Skeletal muscle satellite cell (primary cell): Measurements from ENCODE around the gene SNRPA.
"Not testable (repeated sequence)": the region's sequence is repeated elsewhere in the genome, so short reads cannot be mapped to it uniquely, and the experiment has no call there.

Experiments
- H3K27me3 ChIP-seq: 2 replicates; pipeline ENCODE4 v1.7.0; 2013; ENCODE audit warnings: low read length; ENCODE audit not compliant: control insufficient read depth, insufficient read depth
- H3K36me3 ChIP-seq: 2 replicates; pipeline ENCODE4 v1.7.0; 2013; ENCODE audit warnings: mild to moderate bottlenecking, control low read depth, low read length; ENCODE audit not compliant: insufficient read depth
- H3K4me1 ChIP-seq: 2 replicates; pipeline ENCODE4 v1.7.0; 2013; ENCODE audit warnings: low read length; ENCODE audit not compliant: control insufficient read depth, insufficient read depth
- H3K4me2 ChIP-seq: 2 replicates; pipeline ENCODE4 v1.7.0; 2013; ENCODE audit warnings: mild to moderate bottlenecking, low read length
- H3K4me3 ChIP-seq: 2 replicates; pipeline ENCODE4 v1.7.0; 2013; ENCODE audit warnings: low read length
- H3K9ac ChIP-seq: 2 replicates; pipeline ENCODE4 v1.7.0; 2013; ENCODE audit warnings: mild to moderate bottlenecking, low read depth, low read length, moderate library complexity
- H3K9me3 ChIP-seq: replicated peaks from 2 replicates; pipeline ENCODE4 v1.7.0; 2013; ENCODE audit warnings: mild to moderate bottlenecking, control low read depth, low read length

Gene SNRPA

DNA sequence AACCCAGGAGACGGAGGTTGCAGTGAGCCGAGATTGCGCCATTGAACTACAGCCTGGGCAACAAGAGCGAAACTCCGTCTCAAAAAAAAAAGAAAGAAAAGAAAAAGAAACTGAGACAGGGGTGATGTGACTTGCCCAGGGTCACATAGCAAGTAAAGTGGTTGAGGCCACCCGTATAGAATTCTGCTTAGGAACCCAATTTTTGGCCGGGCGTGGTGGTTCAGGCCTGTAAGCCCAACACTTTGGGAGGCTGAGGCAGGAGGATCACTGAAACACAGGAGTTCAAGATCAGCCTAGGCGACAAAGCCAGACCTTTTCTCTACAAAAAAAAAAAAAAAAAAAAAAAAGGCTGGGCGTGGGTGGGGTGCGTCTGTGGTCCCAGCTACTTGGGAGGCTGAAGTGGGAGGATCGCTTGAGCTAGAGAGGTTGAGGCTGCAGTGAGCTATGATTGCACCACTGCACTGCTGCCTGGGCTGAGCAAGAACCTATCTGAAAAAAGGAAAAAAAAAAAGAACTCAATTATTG lies 1.3 kb downstream of the SNRPA start:
- no peaks in the 10 kb centered on the region for H3K27me3 ChIP-seq
- peaks cover 29% of the 10 kb centered on the region for H3K4me1 ChIP-seq
- H3K9ac ChIP-seq = peak overlapping the region; percentile 96
- peaks cover 33% of the 10 kb centered on the region for H3K36me3 ChIP-seq
- H3K4me3 ChIP-seq = peak overlapping the region; percentile 90
- no peaks in the 10 kb centered on the region for H3K9me3 ChIP-seq
- peak overlapping the region; percentile 96 for H3K4me2 ChIP-seq

DNA sequence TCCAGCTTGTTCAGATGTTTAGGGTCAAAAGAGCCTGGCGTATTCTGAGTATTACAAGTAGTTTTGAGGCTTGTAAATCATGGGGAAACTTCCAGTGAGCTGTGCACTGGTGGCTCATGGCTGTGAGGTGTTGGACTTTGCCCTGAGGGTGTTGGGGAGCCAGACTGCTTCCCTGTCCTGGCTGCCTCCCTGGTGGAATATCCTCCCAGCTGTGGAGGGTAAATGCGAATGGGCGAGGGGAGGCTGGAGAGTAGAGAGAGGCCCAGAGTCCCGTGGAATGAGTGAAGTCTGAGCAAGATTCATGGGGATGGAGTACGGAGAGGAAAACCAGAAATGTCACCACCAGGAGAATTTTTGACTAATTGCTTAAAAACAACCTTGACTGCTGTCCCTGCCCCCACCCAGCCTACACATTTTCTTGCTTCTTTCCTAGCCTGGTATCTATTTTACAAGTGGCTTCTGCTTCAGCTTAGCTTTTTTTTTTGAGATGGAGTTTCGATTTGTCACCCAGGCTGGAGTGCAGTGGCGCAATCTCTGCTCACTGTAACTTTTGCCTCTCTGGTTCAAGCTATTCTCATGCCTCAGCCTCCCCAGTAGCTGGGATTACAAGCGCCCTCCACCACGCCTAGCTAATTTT lies 3.7 kb downstream of the SNRPA start:
- Histone ChIP-seq H3K36me3 (peaks cover 48% of the 10 kb centered on the region), H3K9me3 (no peaks in the 10 kb centered on the region), H3K9ac (no peak overlapping the region), H3K4me2 (peak overlapping the region; percentile 34), H3K4me3 (no peak overlapping the region), H3K27me3 (no peaks in the 10 kb centered on the region), H3K4me1 (peaks cover 23% of the 10 kb centered on the region)

DNA sequence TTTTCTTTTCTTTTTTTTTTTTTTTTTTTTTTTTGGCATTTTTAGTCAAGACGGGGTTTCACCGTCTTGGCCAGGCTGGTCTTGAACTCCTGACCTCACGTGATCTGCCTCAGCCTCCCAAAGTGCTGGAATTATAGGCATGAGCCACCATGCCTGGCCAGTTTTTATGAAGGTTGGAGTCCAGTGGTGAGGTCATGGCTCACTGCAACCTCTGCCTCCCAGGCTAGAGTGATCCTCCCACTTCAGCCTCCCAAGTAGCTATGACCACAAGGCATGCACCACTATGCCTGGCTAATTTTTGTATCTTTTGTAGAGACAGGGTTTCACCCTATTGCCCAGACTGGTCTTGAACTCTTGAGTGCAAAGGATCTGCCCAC lies 4.2 kb downstream of the SNRPA start:
- H3K9me3 ChIP-seq = no peaks in the 10 kb centered on the region
- H3K4me3 ChIP-seq = no peak overlapping the region
- peaks cover 53% of the 10 kb centered on the region for H3K36me3 ChIP-seq
- no peaks in the 10 kb centered on the region for H3K27me3 ChIP-seq
- H3K4me2 ChIP-seq = no peak overlapping the region
- peaks cover 18% of the 10 kb centered on the region for H3K4me1 ChIP-seq
- H3K9ac ChIP-seq = no peak overlapping the region

DNA sequence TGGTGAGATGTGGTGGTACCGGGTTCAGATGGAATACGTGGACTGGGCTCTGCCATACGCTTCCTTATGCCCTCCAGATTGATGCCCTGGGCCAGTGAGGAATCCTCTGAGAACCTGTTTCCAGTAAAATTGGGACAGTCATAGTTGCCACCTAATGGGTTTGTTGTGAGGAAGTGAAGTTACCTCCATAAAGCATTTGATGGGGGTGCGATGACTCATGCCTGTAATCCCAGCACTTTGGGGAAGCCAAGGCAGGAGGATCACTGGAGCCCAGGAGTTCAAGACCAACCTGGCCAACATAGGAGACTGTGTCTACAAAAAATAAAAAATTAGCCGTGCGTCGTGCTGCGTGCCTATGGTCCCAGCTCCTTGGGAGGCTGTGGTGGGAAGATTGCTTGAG lies 4.8 kb downstream of the SNRPA start:
- Histone ChIP-seq H3K27me3 (no peaks in the 10 kb centered on the region), H3K4me3 (no peak overlapping the region), H3K9ac (no peak overlapping the region), H3K36me3 (peaks cover 59% of the 10 kb centered on the region), H3K9me3 (no peaks in the 10 kb centered on the region), H3K4me1 (peaks cover 18% of the 10 kb centered on the region), H3K4me2 (no peak overlapping the region)

DNA sequence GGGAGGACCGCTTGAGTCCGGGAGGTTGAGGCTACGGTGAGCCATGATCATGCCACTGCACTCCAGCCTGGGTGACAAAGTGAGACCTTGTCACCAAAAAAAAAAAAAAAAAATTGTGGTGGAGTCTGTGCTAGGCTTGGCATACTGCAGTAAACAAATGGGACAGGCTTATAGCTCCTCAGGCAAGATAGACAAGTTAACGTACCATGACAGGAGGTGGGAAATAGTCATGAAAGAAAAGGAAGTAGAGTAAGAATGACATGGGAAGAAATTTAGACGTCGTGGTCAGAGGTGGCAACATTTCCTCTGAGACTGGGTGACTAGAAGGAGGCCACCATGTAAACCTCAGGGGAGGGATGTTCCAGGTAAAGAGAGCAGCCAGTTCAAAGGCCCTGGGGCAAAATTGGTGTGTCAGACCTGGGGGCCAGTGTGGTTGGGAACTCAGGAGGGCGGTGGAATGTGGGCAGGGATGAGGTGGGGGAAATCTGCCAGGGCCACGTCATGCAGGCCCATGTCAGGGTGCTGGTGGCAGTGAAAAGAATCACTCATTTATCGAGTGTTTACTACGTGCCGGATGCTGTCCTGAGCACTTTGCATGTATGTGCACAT lies 5.6 kb downstream of the SNRPA start:
- peaks cover 18% of the 10 kb centered on the region for H3K4me1 ChIP-seq
- no peaks in the 10 kb centered on the region for H3K27me3 ChIP-seq
- H3K4me2 ChIP-seq = no peak overlapping the region
- peaks cover 67% of the 10 kb centered on the region for H3K36me3 ChIP-seq
- no peak overlapping the region for H3K9ac ChIP-seq
- no peak overlapping the region for H3K4me3 ChIP-seq
- no peaks in the 10 kb centered on the region for H3K9me3 ChIP-seq

DNA sequence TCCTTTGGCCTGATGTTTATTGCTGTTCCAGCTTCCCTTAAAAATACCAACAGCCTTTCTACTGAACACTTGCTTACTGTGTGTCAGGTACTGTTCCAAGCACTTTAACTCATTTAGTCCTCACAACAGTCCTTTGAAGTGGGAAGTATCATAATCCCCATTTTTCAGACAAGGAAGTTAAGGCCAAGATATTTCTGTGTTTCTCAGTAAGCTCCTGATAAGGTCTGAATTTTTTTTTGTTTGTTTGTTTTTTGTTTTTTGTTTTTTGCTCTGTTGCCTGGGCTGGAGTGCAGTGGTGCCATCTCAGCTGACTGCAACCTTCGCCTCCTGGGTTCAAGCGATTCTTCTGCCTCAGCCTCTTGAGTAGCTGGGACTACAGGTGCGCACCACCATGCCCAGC lies 7.5 kb downstream of the SNRPA start:
- H3K4me3 ChIP-seq = no peak overlapping the region
- no peaks in the 10 kb centered on the region for H3K9me3 ChIP-seq
- no peaks in the 10 kb centered on the region for H3K27me3 ChIP-seq
- no peak overlapping the region for H3K4me2 ChIP-seq
- peaks cover 82% of the 10 kb centered on the region for H3K36me3 ChIP-seq
- H3K9ac ChIP-seq = no peak overlapping the region
- H3K4me1 ChIP-seq = peaks cover 9% of the 10 kb centered on the region

DNA sequence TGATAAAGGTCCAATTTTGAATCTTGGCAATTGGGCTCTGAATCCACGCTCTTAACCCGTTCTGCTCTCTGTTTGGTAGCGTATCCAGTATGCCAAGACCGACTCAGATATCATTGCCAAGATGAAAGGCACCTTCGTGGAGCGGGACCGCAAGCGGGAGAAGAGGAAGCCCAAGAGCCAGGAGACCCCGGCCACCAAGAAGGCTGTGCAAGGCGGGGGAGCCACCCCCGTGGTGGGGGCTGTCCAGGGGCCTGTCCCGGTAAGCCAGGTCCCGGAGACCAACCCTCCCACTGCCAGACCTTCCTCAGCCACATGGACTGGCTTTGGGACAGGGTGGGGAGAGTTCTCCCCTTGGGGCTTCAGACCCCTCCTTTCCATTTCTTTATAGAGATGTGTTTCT lies 8.3 kb downstream of the SNRPA start:
- H3K36me3 ChIP-seq = peaks cover 86% of the 10 kb centered on the region
- no peak overlapping the region for H3K9ac ChIP-seq
- H3K27me3 ChIP-seq = no peaks in the 10 kb centered on the region
- H3K4me2 ChIP-seq = no peak overlapping the region
- no peak overlapping the region for H3K4me3 ChIP-seq
- no peaks in the 10 kb centered on the region for H3K9me3 ChIP-seq
- peaks cover 5% of the 10 kb centered on the region for H3K4me1 ChIP-seq

DNA sequence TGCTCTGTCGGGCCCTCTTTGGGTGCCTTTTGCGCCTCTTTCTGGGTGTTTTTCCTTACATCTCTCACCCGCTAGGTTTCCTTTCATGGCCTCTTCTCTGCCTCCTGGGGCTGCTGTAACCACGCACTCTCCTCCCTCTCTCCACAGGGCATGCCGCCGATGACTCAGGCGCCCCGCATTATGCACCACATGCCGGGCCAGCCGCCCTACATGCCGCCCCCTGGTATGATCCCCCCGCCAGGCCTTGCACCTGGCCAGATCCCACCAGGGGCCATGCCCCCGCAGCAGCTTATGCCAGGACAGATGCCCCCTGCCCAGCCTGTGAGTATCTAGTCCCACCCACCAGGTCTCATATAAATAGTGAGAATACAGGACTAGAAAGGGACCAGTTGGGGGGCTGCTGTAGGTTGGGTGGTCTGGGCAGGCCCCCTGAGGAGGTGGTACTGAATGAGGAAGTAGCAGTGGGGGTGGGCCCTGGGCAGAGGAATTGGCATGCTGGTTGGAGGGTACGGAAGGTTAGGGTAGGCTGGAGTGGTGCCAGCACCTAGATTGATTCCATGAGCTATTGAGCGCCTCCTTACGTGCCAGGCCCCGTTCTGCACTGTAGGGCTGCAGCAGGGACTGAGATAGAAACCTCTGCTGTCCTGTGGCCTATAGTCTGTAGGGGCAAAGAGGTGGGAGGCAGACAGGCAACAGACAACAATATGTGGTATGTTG lies 11.9 kb downstream of the SNRPA start:
- Histone ChIP-seq H3K4me3 (no peak overlapping the region), H3K4me1 (no peaks in the 10 kb centered on the region), H3K27me3 (no peaks in the 10 kb centered on the region), H3K4me2 (no peak overlapping the region), H3K36me3 (peaks cover 84% of the 10 kb centered on the region), H3K9me3 (no peaks in the 10 kb centered on the region), H3K9ac (no peak overlapping the region)

DNA sequence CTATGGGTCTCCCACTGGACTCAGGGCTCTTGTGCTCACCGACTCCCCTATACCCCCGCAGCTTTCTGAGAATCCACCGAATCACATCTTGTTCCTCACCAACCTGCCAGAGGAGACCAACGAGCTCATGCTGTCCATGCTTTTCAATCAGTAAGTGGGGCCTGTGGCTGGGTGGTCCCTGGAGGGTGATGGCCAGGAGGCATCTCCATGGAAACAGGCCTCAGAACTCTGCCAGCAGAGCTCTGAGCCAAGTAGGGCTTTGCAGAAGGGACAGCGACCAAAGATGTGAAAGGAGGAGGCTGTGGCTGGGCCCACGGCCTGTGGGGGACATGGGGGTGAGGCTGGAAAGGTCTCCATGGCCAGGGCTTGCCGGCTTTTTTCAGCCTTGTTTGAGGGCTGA lies 12.5 kb downstream of the SNRPA start:
- H3K9me3 ChIP-seq = no peaks in the 10 kb centered on the region
- peaks cover 79% of the 10 kb centered on the region for H3K36me3 ChIP-seq
- H3K4me1 ChIP-seq = no peaks in the 10 kb centered on the region

DNA sequence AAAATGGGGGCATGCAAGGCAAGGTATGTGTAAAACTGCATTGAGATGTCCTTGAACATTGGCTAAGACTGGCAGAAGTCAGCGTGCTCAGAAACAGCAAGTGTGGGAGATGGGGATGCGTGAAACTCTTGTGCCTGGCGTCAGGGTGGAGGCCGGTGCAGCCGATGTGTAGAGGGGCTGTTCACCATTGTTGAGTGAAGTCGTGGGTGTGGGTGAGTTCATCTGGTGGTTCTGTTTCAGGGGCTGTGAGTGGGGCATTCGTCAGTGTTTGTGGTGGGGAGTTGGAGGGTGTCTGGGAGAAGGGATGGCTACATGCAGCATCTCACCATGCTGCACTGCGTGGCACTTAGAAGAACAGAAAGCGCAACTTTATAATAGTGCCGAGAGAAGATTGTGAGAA lies 13.0 kb downstream of the SNRPA start:
- no peak overlapping the region for H3K4me2 ChIP-seq
- peaks cover 78% of the 10 kb centered on the region for H3K36me3 ChIP-seq
- H3K4me1 ChIP-seq = no peaks in the 10 kb centered on the region
- H3K9me3 ChIP-seq = no peaks in the 10 kb centered on the region
- H3K4me3 ChIP-seq = no peak overlapping the region
- H3K9ac ChIP-seq = no peak overlapping the region
- no peaks in the 10 kb centered on the region for H3K27me3 ChIP-seq

More for the DNA sequence above, 12.5 kb downstream of the SNRPA start:
- H3K9ac ChIP-seq = no peak overlapping the region
- no peak overlapping the region for H3K4me2 ChIP-seq
- no peak overlapping the region for H3K4me3 ChIP-seq
- H3K27me3 ChIP-seq = no peaks in the 10 kb centered on the region

DNA sequence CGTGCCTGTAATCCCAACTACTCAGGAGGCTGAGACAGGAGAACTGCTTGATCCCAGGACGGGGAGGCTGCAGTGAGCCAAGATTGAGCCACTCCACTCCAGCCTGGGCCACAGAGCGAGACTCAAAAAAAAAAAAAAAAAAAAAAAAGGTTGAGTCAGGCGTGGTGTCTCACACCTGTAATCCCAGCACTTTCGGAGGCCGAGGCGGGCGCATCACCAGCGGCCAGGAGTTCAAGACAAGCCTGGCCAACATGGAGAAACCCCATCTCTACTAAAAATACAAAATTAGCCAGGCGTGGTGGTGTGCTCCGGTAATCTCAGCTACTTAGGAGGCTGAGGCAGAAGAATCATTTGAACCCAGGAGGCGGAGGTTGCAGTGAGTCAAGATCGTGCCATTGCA lies 15.4 kb downstream of the SNRPA start:
- not testable (repeated sequence) for H3K4me2 ChIP-seq, H3K4me3 ChIP-seq, H3K9ac ChIP-seq, H3K9me3 ChIP-seq, H3K27me3 ChIP-seq, H3K4me1 ChIP-seq
- H3K36me3 ChIP-seq = peaks cover 54% of the 10 kb centered on the region
